ENCODE data around the gene TEX261.

GRCh38 chr2:70991142-70991541, 3.5 kb downstream of the TEX261 start:
- TF ChIP-seq CTCF (IDR thresholded peaks at IDR 0.05; ENCODE audit: low read length): no peak
- TF ChIP-seq EZH2phosphoT487 (IDR thresholded peaks at IDR 0.05; ENCODE audit: low read length): no peak
- TF ChIP-seq EZH2 (optimal IDR thresholded peaks at IDR 0.05; ENCODE audit: low read depth, low read length): no peak
